ENCODE measurements around the gene IL1RL1. TPM values are rescaled to one million over a fixed set of nuclear protein-coding genes. Genes with fewer than 3 reads are reported as not detected.

IL1RL1 gene
- total RNA-seq, 1 experiment from 2014 or later = not detected

- no peak for DNase-seq (ENCODE audit: low read depth)
- in situ Hi-C loops (cut with HindIII; ENCODE audit: low pct_unique_long_range_greater_than_20kb, low sequenced_read_pairs) = no loop called here
Measured at GRCh38 chr2:102356381-102356712, 45.0 kb downstream of the IL1RL1 start.

- no peak for DNase-seq (ENCODE audit: low read depth)
- in situ Hi-C loops (cut with HindIII; ENCODE audit: low pct_unique_long_range_greater_than_20kb, low sequenced_read_pairs) = no loop called here
Measured at GRCh38 chr2:102356741-102357140, 45.4 kb downstream of the IL1RL1 start.

DNA sequence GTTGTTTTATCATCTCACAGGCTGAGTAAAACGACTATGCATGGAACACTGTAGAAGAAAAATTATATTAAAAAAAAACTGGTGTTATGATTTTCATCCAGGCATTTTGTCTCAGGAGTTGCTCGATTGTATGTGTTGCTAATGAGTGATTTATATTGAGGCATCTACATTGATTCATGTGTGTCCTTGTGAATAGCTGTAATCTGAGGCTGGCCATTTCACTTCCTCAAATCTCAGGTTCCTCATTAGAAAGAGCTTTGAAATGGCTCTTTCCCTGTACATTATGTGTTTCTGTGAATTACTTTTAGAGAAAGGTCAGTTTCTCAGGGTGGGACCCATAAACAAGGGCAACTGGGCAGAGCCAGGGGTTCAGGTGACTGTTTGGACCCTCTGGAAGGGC is 46.6 kb downstream of the IL1RL1 start:
- in situ Hi-C loops (cut with HindIII; ENCODE audit: low pct_unique_long_range_greater_than_20kb, low sequenced_read_pairs) = no loop called here

GRCh38 chr2:102358496-102358895 is 47.1 kb downstream of the IL1RL1 start:
- in situ Hi-C loops (cut with HindIII; ENCODE audit: low pct_unique_long_range_greater_than_20kb, low sequenced_read_pairs) = no loop called here

More for the DNA sequence above, 46.6 kb downstream of the IL1RL1 start:
- DNase-seq (ENCODE audit: low read depth) = no peak

GRCh38 chr2:102359527-102359926 is 48.2 kb downstream of the IL1RL1 start:
- DNase-seq (ENCODE audit: low read depth) = no peak
- in situ Hi-C loops (cut with HindIII; ENCODE audit: low pct_unique_long_range_greater_than_20kb, low sequenced_read_pairs) = no loop called here

More at GRCh38 chr2:102358496-102358895, 47.1 kb downstream of the IL1RL1 start:
- DNase-seq (ENCODE audit: low read depth) = no peak

- in situ Hi-C loops (cut with HindIII; ENCODE audit: low pct_unique_long_range_greater_than_20kb, low sequenced_read_pairs) = no loop called here
- no peak for DNase-seq (ENCODE audit: low read depth)
Measured at GRCh38 chr2:102361632-102362241, 50.4 kb downstream of the IL1RL1 start.

DNA sequence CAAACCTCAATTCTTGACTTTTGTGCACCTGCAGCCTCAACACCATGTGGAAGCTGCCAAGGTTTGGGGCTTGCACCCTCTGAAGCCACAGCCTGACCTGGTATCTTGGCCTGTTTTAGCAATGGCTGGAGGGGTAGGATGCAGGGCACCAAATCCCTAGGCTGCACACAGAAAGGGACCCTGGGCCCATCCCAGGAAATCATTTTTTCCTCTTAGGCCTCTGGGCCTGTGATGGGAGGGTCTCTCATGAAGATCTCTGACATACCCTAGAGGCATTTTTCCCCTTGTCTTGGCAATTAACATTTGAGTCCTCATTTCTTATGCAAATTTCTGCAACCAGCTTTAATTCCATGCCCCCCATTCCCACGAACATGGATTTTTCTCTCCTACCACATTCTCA is 54.4 kb downstream of the IL1RL1 start:
- no peak for DNase-seq (ENCODE audit: low read depth)
- in situ Hi-C loops (cut with HindIII; ENCODE audit: low pct_unique_long_range_greater_than_20kb, low sequenced_read_pairs) = no loop called here

DNA sequence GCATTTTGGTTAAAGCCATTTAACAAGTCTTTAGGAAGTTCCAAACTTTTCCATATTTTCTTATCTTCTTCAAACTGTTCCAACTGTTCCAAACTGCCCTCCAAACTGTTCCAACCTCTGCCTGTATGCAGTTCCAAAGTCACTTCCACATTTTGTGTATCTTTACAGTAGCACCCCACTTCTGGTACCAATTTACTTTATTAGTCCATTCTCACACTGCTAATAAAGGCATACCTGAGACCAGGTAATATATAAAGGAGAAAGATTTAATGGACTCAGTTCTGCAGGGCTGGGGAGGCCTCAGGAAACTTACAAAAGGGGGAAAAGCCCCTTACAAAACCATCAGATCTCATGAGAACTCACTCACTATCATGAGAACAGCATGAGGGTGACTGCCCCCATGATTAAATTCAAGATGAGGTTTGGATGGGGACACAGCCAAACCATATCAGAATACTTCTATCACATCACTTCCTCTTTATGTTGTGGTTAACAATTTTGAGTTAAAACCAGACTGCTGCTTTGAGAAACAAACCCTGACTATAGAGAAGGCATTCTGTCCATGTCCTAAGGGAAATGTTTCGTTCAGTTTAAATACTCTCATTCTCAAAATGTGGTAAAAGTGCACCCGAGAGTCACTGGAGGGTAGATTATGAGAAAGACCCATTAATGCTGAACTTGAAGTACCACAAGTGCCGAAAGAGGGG is 55.2 kb downstream of the IL1RL1 start:
- in situ Hi-C loops (cut with HindIII; ENCODE audit: low pct_unique_long_range_greater_than_20kb, low sequenced_read_pairs) = no loop called here
- no peak for DNase-seq (ENCODE audit: low read depth)

DNA sequence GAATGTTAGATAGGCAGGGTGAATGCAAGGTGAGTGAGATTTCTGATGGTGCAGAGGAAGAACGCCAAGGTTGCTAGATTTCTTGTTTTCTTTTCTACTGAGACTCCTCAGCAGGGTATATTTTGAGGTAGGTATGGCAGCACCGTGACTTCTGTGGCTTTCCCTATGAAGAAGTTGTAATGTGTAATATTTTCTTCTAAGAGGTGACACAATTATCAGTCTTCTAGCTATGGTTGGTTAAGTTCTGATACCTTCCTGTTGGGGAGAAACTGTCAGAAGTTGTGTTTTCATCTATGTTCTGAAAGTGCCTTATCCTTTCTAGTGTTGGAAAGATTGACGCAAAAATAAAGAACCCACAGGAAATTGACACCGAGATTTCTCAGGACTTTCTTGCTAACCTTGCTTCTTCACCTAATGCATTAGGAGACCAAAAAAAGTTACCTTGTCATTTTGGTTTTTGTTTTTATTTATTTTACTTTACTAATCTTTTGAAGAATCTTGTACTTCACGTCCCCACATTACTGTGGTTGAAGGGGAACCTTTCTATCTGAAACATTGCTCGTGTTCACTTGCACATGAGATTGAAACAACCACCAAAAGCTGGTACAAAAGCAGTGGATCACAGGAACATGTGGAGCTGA is 56.1 kb downstream of the IL1RL1 start:
- in situ Hi-C loops (cut with HindIII; ENCODE audit: low pct_unique_long_range_greater_than_20kb, low sequenced_read_pairs) = no loop called here

DNA sequence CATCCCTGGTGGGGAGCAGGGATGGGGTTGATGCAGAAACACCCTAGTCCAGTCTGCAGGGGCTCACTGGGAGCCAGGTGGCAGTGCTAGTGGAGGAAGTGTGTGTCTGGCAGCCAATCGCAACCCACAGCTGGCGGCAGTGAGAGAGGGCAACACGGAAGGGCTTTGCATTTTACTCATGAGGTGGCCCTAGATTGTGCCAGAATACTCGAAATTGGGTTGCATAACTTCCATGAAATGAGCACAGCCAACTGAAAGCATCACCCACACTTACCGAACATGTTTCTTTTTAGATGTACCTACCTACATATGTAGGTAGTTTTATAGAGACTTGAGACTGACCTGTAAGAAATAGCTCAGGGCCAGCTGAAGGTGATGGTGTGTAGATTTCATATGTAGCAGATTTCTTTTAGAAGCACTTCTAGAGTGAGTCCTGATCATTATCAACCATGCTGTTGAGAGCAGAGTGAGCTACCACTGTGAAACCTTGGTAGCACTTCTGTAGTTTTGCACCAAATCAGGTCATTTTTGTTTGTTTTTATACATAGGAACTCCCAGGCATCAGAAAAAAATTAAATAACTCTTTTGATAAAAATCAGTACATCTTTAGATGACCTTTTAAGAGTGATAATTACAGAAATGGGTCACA is 57.2 kb downstream of the IL1RL1 start:
- DNase-seq (ENCODE audit: low read depth) = no peak
- in situ Hi-C loops (cut with HindIII; ENCODE audit: low pct_unique_long_range_greater_than_20kb, low sequenced_read_pairs) = no loop called here

More for the DNA sequence above, 56.1 kb downstream of the IL1RL1 start:
- no peak for DNase-seq (ENCODE audit: low read depth)

- in situ Hi-C loops (cut with HindIII; ENCODE audit: low pct_unique_long_range_greater_than_20kb, low sequenced_read_pairs) = no loop called here
Measured at GRCh38 chr2:102369866-102370265, 58.5 kb downstream of the IL1RL1 start.

GRCh38 chr2:102376052-102376591 is 64.8 kb downstream of the IL1RL1 start:
- in situ Hi-C loops (cut with HindIII; ENCODE audit: low pct_unique_long_range_greater_than_20kb, low sequenced_read_pairs) = no loop called here
- DNase-seq (ENCODE audit: low read depth) = no peak

More at GRCh38 chr2:102369866-102370265, 58.5 kb downstream of the IL1RL1 start:
- DNase-seq (ENCODE audit: low read depth) = no peak

DNA sequence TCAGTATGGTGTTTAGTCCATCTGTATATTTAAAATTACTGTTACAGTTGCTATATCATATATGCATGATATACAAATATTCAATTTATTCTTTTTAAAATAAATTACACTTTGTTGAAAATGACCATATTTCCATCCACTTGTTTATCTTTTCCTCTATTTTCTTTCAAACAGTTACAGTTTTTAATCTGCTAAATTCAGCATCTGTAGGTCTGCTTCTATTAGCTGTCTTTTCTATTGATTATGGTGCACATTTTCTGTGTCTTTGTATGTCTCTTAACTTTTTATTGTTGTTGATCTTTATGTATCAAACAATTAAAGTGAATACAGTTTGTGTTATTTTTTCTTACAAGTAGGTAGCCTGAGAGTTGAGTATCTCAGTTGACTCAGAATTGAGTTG is 72.4 kb downstream of the IL1RL1 start:
- DNase-seq (ENCODE audit: low read depth) = no peak
- in situ Hi-C loops (cut with HindIII; ENCODE audit: low pct_unique_long_range_greater_than_20kb, low sequenced_read_pairs) = no loop called here

GRCh38 chr2:102385522-102385921 is 74.2 kb downstream of the IL1RL1 start:
- in situ Hi-C loops (cut with HindIII; ENCODE audit: low pct_unique_long_range_greater_than_20kb, low sequenced_read_pairs) = no loop called here
- DNase-seq (ENCODE audit: low read depth) = no peak

GRCh38 chr2:102386004-102386403 is 74.6 kb downstream of the IL1RL1 start:
- no peak for DNase-seq (ENCODE audit: low read depth)
- in situ Hi-C loops (cut with HindIII; ENCODE audit: low pct_unique_long_range_greater_than_20kb, low sequenced_read_pairs) = no loop called here

DNA sequence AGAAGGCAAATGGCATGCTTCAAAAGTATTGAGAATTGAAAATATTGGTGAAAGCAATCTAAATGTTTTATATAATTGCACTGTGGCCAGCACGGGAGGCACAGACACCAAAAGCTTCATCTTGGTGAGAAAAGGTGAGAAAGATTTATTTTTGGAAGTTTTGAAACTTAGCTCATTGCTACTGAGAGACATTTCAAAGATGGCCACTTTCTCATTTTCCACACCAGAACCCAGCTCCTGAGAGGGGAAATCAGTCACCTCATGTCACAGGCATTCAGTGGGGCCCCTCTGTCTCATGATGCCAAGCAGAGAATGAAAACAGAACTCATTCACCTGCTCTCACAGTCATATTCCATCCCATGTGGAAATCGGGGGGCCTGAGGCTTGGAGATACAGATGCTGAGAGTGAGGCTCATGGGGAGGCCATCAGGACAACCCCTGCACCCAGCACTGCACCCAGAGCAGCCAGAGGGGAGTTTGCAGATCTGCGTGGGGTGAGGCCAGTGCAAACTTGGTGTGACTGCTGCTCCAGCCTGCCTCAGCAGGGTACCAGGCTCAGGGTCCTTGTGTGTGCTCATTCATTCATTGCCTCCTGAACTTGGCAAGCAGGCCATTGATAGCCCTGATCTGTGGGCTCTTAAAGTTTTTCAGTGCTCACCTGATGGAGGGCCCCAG is 75.6 kb downstream of the IL1RL1 start:
- DNase-seq (ENCODE audit: low read depth) = no peak
- in situ Hi-C loops (cut with HindIII; ENCODE audit: low pct_unique_long_range_greater_than_20kb, low sequenced_read_pairs) = no loop called here

DNA sequence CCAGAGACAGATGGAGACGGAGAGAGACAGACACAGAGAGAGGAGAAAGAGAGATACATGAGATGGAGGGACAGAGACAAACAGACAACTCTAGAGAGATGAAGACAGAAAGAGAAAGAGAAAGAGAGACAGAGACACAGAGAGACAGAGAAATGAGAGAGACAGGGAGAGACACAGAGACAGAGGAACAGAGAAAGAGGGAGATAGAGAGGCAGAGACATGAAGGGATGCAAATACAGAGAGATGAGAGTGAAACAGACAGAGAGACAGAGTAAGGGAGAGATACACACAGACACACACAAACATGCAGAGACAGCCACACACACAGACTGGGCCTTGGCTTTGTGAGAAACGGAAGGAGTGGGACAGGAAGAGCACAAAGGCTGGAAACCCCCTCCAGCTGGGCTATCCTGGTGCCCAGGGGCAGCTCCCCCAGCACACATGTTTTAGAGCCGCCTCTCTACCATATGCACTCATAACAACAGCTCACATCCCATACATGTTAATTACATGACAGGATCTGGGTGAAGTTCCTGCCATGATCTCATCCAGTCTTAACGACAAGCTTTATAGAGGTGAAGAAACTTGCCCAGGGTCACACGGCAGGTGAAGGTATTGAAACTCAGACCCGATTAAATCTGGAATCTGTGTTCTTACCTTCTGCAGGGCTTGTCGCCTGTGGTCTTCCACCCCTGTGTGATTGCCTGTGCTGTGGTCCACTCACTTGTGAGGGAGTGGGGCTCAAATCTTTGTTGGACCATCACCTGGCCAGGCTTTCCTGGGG is 76.6 kb downstream of the IL1RL1 start:
- DNase-seq (ENCODE audit: low read depth) = no peak
- in situ Hi-C loops (cut with HindIII; ENCODE audit: low pct_unique_long_range_greater_than_20kb, low sequenced_read_pairs) = no loop called here

DNA sequence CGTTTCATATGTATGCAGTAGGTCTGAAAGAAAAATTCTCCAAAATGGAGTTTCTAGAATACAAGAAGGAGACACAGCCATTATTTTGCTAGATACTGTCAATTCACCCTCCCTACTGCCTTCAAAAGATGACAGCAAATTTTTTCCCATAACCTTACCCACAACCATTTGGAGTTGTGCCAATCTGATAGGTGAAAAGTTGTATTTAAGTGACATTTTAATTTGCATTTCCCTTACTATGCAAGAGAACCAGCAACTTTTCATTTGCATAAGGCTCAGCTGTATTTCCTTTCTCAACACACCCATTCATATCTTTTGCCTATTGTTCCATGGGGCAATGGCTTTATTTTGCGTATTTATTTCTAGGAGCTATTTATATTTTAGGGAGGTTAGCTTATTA is 80.2 kb downstream of the IL1RL1 start:
- no peak for DNase-seq (ENCODE audit: low read depth)
- in situ Hi-C loops (cut with HindIII; ENCODE audit: low pct_unique_long_range_greater_than_20kb, low sequenced_read_pairs) = no loop called here

Measured in Caki2 (cell line).